PC-3 (cell line): Measurements from ENCODE around the gene KCTD2.

ENCODE experiments used
- EZH2 ChIP-seq: fragments of 300-600 bp; sonication (generic); IDR thresholded peaks from one replicate; pipeline ENCODE4 v1.6.1; 2017; ENCODE audit warnings: antibody characterized with exemption, mild to moderate bottlenecking, low read length; ENCODE audit not compliant: unreplicated experiment
- EZH2phosphoT487 ChIP-seq: fragments of 300-600 bp; sonication (generic); IDR thresholded peaks from 2 replicates; pipeline ENCODE4 v1.6.1; 2018; ENCODE audit warnings: mild to moderate bottlenecking, antibody characterized with exemption, low read length, borderline replicate concordance
- TF ChIP-seq, protein P1 (sequence below): fragments of 300-600 bp; sonication (generic); conservative IDR thresholded peaks from 2 replicates; pipeline ENCODE4 v1.5.1; 2017; ENCODE audit warnings: antibody characterized with exemption, low read depth, mild to moderate bottlenecking, low read length

DNA sequence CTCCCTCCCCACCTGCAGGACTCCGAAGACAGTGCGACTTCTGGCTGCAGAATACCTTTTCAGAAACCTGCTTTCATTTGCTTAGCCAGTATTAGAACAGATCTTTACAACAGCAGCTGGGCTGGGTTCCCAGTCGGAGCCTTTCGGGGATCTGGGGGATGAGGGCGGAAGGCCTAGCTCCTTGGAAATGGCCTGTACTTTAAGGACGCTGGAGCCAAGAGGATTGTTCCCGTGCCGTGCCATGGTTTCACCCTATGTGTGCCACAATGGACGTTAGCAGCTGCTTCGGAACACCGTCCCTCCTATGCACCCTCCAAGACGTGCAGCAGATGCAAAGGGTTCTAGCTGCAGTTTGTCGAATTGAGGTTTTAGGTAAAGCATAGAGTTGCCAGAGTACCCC is 16.2 kb downstream of the KCTD2 start:
- TF ChIP-seq, protein P1, sequence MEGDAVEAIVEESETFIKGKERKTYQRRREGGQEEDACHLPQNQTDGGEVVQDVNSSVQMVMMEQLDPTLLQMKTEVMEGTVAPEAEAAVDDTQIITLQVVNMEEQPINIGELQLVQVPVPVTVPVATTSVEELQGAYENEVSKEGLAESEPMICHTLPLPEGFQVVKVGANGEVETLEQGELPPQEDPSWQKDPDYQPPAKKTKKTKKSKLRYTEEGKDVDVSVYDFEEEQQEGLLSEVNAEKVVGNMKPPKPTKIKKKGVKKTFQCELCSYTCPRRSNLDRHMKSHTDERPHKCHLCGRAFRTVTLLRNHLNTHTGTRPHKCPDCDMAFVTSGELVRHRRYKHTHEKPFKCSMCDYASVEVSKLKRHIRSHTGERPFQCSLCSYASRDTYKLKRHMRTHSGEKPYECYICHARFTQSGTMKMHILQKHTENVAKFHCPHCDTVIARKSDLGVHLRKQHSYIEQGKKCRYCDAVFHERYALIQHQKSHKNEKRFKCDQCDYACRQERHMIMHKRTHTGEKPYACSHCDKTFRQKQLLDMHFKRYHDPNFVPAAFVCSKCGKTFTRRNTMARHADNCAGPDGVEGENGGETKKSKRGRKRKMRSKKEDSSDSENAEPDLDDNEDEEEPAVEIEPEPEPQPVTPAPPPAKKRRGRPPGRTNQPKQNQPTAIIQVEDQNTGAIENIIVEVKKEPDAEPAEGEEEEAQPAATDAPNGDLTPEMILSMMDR, result no peak
- TF ChIP-seq EZH2 (no peak), EZH2phosphoT487 (no peak)
